ENCODE results near the gene KIF16B. TPM values are rescaled to one million over a fixed set of nuclear protein-coding genes. Genes with fewer than 3 reads are reported as not detected.
A peak's percentile ranks its signal among the peaks of the same experiment; 100 is the strongest.

Gene KIF16B
- total RNA-seq, 1 donor from 2014 or later = 19.0 TPM

DNA sequence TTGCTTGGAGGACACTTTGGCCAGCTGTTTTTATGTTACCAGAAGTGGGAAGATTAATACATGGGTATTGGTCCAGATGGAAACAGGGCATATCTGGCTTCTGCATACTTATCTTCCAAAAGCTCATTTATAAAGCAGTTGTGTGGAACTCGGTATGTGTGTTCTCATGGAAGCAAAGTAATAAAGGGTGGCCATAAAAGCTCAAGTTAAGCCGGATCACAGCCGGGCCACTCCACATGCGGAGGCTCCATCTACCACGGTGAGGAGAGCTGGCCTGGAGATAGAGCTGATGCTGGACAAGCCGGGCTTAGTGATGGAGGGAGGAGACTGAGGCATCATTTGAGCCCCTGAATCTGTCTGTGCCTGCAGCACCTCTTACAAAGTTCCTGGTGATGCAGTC lies 38.6 kb upstream of the KIF16B start:
- H3K27me3 ChIP-seq (ENCODE audit: control insufficient read depth, insufficient read depth, low read length) = no peaks in the 10 kb centered on the region
- TF ChIP-seq, protein P1, sequence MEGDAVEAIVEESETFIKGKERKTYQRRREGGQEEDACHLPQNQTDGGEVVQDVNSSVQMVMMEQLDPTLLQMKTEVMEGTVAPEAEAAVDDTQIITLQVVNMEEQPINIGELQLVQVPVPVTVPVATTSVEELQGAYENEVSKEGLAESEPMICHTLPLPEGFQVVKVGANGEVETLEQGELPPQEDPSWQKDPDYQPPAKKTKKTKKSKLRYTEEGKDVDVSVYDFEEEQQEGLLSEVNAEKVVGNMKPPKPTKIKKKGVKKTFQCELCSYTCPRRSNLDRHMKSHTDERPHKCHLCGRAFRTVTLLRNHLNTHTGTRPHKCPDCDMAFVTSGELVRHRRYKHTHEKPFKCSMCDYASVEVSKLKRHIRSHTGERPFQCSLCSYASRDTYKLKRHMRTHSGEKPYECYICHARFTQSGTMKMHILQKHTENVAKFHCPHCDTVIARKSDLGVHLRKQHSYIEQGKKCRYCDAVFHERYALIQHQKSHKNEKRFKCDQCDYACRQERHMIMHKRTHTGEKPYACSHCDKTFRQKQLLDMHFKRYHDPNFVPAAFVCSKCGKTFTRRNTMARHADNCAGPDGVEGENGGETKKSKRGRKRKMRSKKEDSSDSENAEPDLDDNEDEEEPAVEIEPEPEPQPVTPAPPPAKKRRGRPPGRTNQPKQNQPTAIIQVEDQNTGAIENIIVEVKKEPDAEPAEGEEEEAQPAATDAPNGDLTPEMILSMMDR (IDR thresholded peaks at IDR 0.05; ENCODE audit: insufficient read depth, low read length, severe bottlenecking) = no peak
- FAIRE-seq = no peak

DNA sequence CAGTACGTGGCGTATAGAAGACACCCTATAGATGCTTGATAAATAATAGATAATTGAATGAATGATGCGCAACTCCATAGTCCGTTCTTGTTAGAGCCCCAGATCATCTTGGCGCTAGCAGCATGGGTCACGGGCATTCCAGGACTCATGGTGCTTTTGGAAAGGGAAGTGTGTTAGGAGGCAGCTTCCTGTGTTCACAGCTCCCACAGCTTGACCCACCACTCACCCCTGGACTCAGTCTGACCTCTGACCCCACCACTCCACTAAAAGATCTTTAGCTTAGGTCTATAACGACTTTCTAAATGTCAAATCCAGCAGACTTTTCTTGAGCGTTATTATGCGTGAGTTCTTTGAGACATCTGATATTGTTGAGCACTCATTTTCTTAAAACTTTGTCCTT lies 35.8 kb upstream of the KIF16B start:
- H3K27me3 ChIP-seq (ENCODE audit: control insufficient read depth, insufficient read depth, low read length) = no peaks in the 10 kb centered on the region
- FAIRE-seq = peak; percentile 70
- TF ChIP-seq, protein P1 (IDR thresholded peaks at IDR 0.05; ENCODE audit: insufficient read depth, low read length, severe bottlenecking) = no peak
- no peak overlapping the region for H3K4me3 ChIP-seq (ENCODE audit: low read depth, low read length)
- no peak for DNase-seq (ENCODE audit: low read depth)
- no peaks in the 10 kb centered on the region for H3K36me3 ChIP-seq (ENCODE audit: control insufficient read depth, insufficient read depth, low read length)

More for the DNA sequence above, 38.6 kb upstream of the KIF16B start:
- Histone ChIP-seq H3K36me3 (ENCODE audit: control insufficient read depth, insufficient read depth, low read length) (no peaks in the 10 kb centered on the region), H3K4me3 (ENCODE audit: low read depth, low read length) (no peak overlapping the region)
- DNase-seq (ENCODE audit: low read depth) = no peak

DNA sequence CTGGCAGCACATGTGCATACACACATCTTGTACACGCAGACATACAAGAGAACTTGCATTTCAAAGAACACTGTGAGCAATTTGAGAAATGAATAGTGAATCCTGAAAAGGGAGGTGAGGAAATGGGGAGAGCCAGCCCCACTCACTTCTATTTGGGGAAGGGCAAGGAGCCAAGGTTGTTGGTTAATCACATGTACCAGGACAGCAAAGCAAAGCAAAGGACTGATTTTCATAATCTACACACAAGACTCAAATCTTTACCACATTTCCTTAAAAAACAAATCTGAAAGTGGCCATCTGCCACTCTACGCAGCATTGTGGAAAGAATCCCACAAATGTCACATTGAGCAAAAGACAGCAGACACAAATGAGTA lies 35.0 kb upstream of the KIF16B start:
- no peak for FAIRE-seq

DNA sequence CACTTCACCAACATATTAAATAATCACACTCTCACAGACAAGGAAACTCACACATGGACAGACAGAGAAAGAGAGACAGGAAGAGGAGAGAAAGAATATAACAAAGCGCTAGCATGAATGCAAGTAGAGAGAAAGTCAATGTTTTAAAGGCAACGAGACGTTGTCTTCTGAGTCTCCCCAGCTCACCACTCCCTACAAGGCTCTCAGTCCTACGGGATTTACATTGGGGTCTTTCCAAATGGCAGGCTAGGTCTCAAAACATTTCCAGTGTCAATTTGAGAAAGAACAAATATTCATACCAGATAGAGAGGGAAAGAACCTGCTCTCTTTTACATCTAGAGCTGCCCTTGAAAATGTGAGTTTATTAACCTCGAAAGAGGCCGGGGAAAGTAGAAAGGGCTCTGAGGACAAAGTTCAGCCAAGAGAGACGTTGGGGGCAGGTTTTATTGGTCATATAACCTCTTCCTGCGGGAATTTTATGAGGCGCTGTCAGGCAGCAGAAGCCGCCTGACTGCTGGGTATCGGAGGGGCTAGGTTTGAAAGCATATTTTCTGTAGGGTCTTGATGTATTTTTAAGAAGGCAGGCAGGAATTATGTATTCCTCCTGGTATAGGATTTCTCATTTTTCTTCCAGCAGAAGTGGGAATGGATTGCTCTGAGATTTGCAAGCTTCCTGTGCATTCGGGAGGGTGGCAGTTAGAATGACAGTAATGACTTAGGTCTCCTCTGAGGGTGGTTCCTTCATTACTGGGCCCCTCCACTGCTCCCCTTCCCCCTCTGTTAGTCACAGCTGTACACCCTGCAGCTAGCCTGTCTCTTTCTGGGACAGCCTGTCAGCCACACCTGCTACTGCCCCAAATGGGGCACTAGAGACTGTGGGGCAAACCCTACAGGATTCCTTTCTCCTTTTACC lies 34.4 kb upstream of the KIF16B start:
- no peak for DNase-seq (ENCODE audit: low read depth)
- TF ChIP-seq, protein P1 (IDR thresholded peaks at IDR 0.05; ENCODE audit: insufficient read depth, low read length, severe bottlenecking) = no peak
- no peak for FAIRE-seq
- H3K4me3 ChIP-seq (ENCODE audit: low read depth, low read length) = no peak overlapping the region
- H3K27me3 ChIP-seq (ENCODE audit: control insufficient read depth, insufficient read depth, low read length) = no peaks in the 10 kb centered on the region
- no peaks in the 10 kb centered on the region for H3K36me3 ChIP-seq (ENCODE audit: control insufficient read depth, insufficient read depth, low read length)

More for the DNA sequence above, 35.0 kb upstream of the KIF16B start:
- no peak overlapping the region for H3K4me3 ChIP-seq (ENCODE audit: low read depth, low read length)
- DNase-seq (ENCODE audit: low read depth) = no peak
- TF ChIP-seq, protein P1 (IDR thresholded peaks at IDR 0.05; ENCODE audit: insufficient read depth, low read length, severe bottlenecking) = no peak
- H3K27me3 ChIP-seq (ENCODE audit: control insufficient read depth, insufficient read depth, low read length) = no peaks in the 10 kb centered on the region
- H3K36me3 ChIP-seq (ENCODE audit: control insufficient read depth, insufficient read depth, low read length) = no peaks in the 10 kb centered on the region

DNA sequence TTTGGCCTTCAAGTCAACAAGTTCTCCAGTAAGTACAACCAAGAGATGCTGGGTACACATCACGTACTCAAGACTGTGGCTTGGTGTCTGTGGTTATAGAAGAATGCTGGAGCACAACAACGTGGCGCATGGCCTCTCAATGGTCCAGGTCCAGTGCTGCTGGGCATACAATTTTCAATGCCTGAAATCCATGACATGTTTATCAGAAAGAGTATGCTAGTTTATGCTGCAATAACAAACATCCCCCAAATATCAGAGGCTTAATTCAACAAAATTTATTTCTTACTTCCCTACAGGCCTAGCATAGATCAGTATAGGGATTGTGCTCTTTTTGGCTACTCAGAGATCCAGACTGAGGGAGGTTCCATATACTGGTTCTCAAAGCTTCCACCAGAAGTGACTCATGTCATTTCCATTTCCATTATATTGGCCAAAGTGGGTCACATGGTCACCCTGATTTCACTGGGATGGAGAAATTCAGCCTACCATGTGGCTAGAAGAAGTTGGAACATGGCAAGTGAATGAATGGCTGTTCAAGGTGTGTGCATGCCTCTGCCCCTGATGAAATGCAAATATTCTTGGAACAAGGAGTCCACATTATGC lies 33.3 kb upstream of the KIF16B start:
- no peaks in the 10 kb centered on the region for H3K27me3 ChIP-seq (ENCODE audit: control insufficient read depth, insufficient read depth, low read length)
- FAIRE-seq (peak; percentile 40), DNase-seq (ENCODE audit: low read depth) (no peak)
- H3K4me3 ChIP-seq (ENCODE audit: low read depth, low read length) = no peak overlapping the region
- H3K36me3 ChIP-seq (ENCODE audit: control insufficient read depth, insufficient read depth, low read length) = no peaks in the 10 kb centered on the region
- TF ChIP-seq, protein P1 (IDR thresholded peaks at IDR 0.05; ENCODE audit: insufficient read depth, low read length, severe bottlenecking) = no peak

All from bronchial epithelial cell (primary cell).